Left ventricle myocardium superior (tissue), 1 donor: ENCODE measurements around the gene LOXL3. TPM values are rescaled to one million over a fixed set of nuclear protein-coding genes. Genes with fewer than 3 reads are reported as not detected.

Experiments
- ATAC-seq: fragments of 200-7000 bp; cut with Tn5 transposase; one replicate; pipeline ENCODE4 v1.9.1; 2020; ENCODE audit warnings: mild to moderate bottlenecking, moderate library complexity
- DNase-seq: peaks from one replicate; pipeline ENCODE4 v3.0.0-alpha.2; 2020
- intact Hi-C: fragments of 100-400 bp; cut with micrococcal nuclease; formaldehyde crosslinking; loops from one replicate; pipeline ENCODE4 v1.11.0; 2022
- total RNA-seq: library from RNA; stranded (reverse); fragmentation: NEBNext Ultra II Directional; extraction: Animal tissue kit (Norgen Biotek cat#: 25700); gene quantifications from one replicate; pipeline ENCODE4 v1.2.1, GENCODE V29; 2021
- donor health status: DM: no; HTN: yes; CAD: no; lungs with severe emphysema.

LOXL3 gene
- total RNA-seq, 1 donor from 2014 or later, result 2.6 TPM

DNA sequence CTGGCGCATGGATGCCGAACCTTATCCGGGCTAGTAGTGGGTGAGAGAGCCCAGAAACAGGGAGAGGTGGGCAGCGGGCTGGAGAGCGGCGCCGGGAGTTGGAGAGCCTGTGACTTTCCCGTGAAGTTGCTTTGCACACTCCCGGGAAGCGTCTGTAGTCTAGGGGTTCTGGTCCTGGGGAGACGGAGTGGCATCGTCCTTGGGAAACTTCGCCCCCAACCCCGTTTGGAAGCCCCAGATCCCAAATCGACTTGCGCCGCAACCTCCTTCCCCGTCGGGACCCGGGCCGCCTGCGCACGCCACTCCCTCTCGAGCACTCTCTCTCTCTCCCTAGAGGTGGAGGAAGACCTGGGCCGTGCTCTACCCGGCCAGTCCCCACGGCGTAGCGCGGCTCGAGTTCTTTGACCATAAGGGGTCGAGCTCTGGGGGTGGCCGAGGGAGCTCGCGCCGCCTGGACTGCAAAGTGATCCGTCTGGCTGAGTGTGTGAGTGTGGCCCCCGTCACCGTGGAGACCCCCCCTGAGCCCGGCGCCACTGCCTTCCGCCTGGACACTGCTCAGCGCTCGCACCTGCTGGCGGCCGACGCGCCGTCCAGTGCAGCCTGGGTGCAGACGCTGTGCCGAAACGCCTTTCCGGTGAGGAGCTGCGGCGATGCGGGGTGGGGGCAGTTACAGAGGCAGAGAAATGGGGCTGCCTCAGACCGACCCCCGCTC, 1.2 kb upstream of the LOXL3 start:
- intact Hi-C loops, result no loop called here
- ATAC-seq (peak; percentile 39), DNase-seq (peak; percentile 61)

DNA sequence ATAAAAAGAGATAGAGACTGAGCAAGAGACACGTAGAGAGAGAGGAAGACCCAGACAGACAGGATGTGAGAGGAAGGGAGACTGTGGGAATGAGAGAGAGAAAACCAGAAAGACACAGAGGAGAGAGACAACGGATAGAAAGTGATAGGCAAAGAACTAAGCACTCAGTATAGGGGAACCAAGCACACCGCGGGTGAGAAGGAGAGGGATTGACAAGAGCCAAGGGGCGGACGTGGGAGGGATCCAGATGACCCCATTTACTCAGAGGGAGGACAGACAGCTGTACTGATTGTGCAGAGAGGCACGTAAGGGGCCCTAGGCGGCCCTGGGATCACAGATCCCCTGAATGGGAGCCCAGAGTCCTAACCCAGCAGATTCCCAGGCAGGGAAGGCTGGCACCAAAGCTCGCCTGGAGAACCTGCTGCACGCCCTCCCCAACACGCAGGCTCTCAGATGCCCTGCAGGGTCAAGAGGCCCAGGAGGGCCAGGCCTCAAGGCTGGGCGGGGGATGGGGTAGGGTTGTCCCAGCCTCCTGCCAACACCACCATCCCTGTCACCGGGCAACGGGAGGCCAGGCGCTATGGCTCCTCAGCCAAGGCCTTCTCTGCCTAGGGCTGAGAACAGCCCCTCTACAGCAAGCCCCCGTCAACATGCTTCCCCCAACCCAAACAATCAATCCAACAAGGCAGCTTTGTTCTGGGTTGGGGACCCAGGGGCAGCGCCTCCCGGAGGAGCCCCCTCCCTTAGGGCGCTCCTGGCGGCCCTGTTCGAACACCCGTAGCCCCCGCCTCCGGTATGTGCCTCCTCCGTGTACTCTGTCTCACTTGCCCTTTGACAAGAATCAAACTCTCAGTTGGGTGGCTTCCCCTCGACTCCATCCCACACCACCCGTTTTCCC, 579 bp downstream of the LOXL3 start:
- ATAC-seq (peak; percentile 3), DNase-seq (peak; percentile 45)
- intact Hi-C loops, result no loop called here

DNA sequence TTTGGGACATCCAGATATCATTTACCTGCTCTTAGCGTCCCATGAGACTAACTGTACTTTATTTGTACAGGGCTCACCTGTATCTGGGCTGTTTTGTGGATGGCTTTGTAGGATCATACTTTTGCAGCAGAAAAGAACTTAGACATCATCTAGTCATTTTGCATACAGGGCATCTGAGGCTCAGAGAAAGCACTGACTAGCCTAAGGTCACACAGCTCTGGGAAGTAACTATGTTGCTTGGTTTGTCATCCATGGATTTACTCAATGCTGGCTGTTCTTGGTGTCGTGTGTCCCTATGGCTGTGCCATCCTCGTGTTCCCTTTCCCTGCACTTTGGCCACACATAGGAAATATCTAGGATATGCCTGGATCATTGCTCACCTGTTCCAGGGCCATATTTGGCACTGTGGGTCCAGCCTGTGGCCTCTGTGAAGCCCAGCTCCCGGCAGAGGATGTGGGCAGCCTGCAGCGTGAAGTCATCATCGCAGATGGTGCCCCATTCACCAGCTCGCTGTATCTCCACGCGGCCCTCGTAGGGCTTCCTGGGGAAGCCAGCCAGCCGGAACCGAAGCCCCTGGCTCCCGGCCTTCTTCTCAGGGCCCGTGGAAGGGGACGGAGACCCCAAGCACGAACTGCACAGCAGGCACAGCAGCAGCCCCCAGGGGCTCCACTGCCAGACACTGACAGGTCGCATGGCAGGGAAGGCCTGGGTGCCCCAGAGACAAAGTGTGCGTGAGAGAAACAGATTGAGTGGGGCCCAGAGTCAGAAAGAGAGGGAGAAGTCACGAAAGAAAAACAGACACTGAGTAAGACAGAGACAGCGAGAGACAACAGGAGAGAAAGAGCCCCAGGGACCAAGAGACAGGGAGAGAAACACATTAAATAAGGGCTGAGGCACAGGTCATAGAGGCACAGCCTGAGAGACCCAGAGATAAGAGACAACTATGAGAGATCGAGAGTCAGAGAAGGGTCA, 1.5 kb downstream of the LOXL3 start:
- intact Hi-C loops, result no loop called here
- ATAC-seq, result no peak
- no peak for DNase-seq

DNA sequence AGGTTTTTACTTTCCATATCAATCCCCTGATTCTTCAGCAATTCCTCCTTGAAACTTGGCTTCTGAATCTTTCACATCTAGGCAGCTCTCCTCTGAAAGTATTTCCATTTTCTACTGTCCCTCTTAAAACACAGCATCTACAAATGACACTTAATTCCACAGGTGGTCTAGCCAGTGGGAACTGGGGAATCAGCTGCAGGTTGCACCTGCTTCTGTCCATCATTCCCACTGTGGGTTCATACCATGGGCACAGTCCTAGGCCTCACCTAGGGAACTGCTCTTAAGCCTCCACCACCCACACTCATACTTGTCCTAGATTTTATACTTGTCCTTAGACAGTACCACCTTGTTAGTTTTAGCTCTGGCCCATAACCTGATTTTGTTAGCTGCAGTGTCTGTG, 2.2 kb downstream of the LOXL3 start:
- ATAC-seq (no peak), DNase-seq (no peak)
- intact Hi-C loops, result no loop called here

DNA sequence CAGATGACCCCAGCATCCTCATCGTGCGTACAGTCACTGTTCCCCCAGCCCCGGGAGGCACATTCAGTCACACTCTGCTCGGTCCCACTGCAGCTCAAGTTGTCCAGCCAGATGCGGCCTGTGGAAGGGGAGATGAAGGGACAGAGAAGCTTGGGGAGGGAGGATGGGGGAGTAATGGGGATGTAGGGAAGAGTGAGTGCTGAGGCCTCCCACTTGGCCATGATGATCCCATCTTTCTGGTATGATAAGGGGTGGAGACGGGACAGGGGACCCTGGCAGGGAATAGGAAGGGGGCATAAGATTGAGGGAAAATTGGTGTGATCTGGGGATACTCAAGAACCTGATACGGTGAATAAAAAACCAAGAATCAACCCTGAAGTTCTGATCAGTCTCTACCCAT, 3.5 kb downstream of the LOXL3 start:
- ATAC-seq, result no peak
- intact Hi-C loops, result no loop called here
- no peak for DNase-seq

DNA sequence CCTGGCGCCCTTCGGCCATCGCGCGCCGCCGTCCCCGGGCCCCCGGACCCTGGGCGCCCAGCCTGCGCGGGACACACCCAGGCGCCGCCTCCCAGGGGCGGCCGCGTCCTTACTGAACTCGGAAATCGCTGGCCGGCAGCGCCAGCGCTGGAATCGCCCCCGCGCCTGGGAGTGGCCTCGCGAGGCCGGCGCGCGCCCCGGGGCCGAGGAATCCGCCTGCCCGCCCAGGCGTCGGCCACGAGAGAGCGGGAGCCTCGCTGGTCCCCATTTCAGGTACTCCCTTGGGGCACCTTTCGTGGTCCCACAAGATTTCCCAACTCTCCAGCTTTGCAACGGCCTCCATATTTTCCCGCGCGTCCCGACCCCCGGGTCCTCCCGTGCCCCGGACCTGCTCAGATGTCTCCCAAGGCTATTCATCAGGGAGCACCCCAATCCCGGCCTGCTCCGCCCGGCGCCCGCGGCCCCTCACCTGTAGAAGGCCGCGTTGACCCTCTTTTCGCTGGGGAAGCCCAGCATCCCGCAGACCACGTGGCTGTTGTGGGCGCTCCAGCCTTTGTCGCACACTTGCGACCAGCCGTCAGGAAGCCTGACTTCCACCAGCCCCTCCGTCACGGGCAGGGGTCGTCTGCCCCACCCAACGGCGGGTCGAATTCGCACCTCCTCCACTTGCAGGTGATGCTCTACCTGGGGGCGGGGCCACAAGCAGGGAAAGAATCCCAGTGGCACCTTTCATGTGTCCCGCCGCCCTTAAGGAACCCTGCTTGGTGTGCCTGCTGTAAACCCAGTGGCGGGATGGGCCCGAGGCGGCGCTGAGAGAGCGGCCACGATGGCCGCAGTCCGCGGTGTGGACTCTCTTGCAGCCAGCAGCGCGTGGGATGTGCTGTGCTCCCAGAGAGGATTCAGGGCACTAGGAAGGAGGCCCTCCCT, 4.6 kb downstream of the LOXL3 start:
- peak; percentile 89 for ATAC-seq
- DNase-seq, result peak; percentile 88
- intact Hi-C loops, result no loop called here

DNA sequence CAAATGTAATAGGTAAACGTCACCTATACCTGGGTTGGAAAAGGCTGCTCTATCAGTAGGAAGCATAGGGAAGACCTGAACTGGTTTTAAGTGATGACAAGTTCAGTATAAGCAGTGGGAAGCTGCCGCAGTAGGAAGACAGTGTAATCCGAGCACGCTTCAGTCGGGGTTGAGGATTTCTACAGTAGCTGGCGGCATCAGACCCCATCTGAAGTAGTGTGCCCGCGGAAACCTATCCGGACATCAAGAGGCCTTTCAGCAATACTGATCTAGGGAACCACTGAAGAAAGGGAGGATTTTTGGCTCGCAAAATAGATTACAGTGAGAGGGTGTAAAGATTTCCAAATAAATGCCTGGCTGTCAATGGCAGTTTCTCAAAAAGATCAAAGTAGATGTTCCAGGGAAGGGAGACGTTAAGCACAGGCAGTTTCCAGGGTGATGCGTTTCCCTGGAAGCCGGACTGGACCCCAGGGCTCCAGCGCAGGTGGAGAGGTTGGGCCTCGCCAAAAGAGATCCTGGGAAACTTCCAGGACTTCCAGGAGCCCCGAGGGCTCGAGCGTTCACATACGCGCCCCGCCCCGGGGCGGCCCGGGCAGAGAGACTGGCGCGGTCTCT, 5.3 kb downstream of the LOXL3 start:
- intact Hi-C loops, result no loop called here
- ATAC-seq (peak; percentile 6), DNase-seq (no peak)

DNA sequence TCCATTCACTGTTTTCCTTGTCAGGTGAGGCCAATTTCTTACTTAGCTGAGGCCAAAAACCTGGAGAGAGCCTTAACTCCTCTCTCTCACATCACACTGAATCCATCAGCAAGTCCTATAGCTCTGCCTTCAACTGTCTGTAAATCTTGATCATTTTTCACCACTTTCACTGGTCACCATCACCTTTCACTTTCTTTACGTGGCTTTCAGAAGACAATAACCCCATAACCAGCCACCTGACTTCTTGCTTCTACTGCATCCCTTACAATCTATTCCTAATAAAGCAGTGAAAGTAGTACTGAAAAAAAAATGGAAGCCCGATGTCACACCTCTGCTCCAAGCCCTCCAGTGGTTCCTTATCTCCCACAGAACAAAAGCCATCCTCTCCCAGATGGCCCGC, 7.7 kb downstream of the LOXL3 start:
- ATAC-seq (no peak), DNase-seq (no peak)
- intact Hi-C loops, result no loop called here

DNA sequence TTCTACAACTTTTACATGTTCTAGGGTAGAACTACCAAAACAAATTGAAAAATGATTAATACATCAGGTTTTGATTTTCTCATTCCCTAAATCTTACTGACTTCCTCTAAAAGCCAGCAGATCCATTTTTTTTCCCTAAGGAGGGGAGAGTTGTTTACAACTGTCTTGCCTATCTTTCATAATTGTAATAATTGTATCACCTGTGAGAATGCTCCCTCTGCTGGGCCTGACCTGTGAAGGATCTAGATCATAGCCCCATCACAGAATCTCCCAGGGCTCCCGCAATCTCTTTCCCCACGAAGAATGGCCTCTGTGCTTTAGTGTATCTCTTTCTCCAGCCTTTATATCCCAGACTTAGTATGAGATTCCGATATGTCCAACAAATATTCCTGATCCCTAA, 9.1 kb downstream of the LOXL3 start:
- no peak for DNase-seq
- no peak for ATAC-seq
- intact Hi-C loops, result no loop called here

DNA sequence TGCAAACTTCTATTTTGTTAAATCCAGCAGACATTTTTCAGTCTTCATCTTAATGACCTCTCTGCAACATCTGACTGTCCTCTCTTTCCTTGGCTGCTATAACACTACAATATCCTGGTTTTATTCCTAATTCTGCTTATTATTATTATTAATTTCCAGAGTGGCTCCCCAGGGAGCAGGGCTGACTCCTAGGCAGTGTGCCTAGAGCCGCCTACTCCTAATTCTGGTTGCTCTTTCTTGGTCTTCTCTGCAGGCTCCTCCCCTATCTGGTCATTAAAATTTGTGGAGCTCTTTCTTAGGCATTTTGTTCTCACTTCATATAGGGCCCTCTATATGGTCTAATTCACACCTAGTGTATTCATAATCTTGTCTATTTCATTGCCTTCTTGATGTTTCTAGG, 10.8 kb downstream of the LOXL3 start:
- intact Hi-C loops, result no loop called here
- no peak for ATAC-seq
- DNase-seq, result no peak

DNA sequence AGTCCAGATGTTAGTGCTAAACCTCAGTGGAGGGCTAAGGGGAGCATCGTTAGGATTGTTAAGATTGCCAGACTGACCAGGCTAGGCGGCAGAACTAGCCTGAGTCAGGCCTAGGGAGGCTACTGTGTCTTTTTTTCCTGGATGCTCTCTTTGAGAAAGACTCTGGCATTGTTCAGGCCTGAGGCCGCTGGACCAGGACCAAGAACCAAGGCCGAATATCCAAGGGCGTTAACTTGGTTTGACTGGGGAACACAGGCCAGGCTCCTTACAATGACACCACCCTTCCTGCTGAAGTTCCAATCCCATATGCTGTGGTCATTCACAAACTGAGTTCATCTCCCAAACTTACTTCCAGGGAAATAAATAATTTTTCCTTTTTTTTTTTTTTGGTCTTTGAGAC, 13.5 kb downstream of the LOXL3 start:
- ATAC-seq, result peak; percentile 90
- DNase-seq, result peak; percentile 75
- intact Hi-C loops, result no loop called here

DNA sequence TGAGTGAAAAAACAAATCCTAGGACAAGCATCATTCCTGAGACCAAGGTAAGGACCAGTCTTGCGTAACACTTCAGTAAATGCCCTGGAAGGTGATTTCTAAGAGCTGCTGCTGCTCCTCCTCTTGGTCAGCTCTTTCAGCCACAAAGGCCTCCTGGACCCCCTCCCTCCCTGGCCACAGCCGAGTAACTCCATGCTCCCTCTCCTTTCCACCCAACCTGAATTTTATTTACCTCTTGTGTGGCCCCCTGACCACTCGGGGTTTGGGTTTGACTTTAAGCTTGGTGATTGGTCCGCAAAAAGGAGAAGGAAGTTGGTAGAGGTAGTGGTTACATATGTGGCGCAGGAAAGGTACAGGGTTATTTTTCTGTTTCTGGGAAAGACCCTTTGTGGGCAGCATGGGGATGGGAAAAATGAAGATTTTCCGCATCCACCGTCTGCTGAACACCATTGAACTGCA, 14.8 kb downstream of the LOXL3 start:
- intact Hi-C loops, result no loop called here
- ATAC-seq (no peak), DNase-seq (no peak)

DNA sequence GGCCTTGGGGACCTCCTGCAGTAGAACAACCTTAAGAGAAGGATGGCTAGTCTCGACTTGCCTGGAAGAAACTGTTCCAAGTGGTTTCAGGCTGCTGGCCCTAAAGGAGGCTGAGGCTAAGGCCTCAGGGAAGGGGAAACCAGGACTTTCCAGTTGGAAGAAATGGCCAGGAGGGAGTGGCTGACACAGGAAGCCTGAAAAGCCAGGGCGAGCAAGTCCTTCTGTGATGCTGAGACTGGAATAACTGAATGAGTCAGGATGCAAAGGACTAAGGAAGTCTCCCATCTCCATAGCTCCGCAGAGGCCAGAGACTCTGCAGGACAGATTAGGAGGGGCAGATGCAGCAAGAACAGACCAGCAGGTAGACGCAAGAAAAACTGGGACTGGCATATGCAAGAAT, 16.6 kb downstream of the LOXL3 start:
- DNase-seq, result no peak
- intact Hi-C loops, result no loop called here
- no peak for ATAC-seq

DNA sequence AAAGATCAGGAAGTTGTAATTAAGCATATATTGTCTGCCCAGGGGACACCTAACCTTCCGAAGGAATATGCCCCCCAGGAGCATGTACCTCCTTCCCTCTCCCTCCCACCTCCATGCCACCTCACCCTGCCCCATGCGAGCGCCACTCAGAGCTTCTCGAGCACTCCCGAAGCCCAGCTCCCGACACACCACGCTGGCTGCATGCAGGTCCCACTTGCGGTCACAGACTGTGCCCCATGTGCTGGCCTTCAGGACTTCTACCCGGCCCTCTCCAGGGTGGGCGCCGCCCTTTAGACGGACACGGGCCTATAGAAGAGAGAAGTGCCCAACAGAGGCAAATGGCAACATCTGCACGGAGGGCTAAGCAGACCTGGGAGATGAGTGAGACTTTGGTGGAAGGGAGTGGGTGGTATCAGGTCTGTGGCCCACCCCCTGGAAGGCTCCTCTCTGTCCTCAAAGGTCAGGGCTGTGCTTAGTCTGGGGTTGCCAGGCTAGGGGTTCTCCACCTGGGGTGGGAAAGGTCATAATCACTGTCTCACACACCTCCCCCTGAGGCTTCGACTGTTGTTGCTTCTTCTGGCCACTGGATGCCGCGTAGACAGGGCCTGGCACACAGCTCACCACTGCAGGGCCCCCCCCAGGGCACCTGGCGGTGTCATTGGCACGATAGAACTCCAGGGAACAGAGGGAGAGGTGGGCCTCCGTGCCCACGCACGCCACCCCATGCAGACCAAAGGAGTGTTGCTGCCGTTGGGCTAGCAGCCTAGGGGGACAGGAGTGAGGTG, 17.4 kb downstream of the LOXL3 start:
- ATAC-seq, result no peak
- intact Hi-C loops, result no loop called here
- no peak for DNase-seq

DNA sequence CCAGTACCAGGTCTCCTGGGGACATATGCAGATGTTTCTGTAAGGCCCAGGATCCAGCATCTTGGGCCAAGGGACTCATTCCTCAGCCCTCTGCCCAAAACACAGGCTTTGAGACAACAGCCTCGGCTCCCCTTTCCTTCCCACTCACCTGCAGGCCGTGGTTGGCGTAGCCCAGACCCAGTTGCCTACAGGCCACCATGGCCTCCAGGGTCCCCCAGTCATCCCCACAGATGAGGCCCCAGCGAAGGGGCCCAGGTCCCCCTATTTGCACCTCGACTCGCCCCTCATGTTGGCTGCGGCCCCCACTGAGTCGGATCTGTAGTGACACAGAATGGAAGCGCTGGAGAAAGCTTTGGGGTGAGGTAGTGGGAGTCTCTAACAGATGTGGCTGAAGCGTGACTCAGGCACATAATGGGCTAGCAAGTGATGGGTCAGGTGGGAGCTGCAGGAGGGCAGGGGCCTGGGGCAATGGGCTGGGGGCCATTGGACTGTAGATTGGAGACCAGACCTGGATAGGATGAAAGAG, 18.2 kb downstream of the LOXL3 start:
- DNase-seq (no peak), ATAC-seq (no peak)
- intact Hi-C loops, result no loop called here

DNA sequence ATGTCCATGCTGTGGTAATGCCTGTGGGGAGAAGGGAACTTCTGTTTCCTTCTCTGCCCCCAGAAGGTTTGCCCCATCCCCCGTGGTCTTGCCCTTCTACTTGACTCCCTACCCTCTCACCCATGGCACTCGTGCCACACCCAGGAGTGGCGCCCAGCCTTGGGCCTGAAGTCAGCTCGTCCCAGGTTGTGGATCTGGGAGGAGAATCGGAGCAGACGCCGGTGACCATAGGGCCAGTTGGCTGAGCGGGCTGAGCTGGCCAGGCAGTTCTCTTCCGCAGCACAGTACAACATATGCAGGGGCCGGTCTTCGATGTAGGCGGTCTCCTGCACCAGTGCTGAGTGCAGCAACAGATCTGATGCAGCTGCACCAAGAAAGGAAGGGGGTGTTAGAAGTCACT, 19.3 kb downstream of the LOXL3 start:
- DNase-seq, result no peak
- intact Hi-C loops, result no loop called here

DNA sequence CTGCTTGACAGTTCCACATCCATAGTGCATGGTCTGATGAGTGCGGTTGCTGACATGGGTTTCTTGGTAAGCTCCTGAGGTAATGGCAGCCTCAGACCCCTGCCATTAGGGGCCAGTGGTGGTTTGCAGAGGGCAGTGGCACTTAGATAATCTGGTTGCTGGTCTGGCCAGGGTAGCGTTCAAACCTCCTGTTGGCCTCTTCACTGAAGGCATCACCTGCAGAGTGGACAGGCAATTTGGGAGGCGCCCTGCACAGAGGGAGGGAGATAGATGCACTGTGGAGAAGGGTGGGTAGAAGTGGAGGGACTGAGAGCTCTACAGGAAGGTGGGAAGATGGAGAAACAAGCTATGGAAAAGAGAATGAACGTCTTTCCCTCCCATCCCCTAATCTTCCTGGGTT, 20.3 kb downstream of the LOXL3 start:
- no peak for DNase-seq
- ATAC-seq, result no peak
- intact Hi-C loops, result no loop called here

More for the DNA sequence above, 19.3 kb downstream of the LOXL3 start:
- ATAC-seq, result no peak
